Naive thymus-derived CD4-positive, alpha-beta T cell (primary cell): ENCODE data around the gene HDLBP. TPM values are rescaled to one million over a fixed set of nuclear protein-coding genes. Genes with fewer than 3 reads are reported as not detected.

Experiments
- ATAC-seq: fragments of 150-1000 bp; cut with Tn5 transposase; 2 replicates; pipeline ENCODE4 v1.10.0; 2021; ENCODE audit warnings: mild to moderate bottlenecking, moderate library complexity
- CTCF ChIA-PET: fragments of 350-600 bp; sonication (Branson Sonifier 250); formaldehyde crosslinking; loops from one replicate; lab custom pipeline; 2021; ENCODE audit warnings: antibody characterized with exemption; lab: Charles Lee
- POLR2A ChIA-PET: fragments of 350-600 bp; sonication (Branson Sonifier 250); formaldehyde crosslinking; loops from one replicate; lab custom pipeline; 2021; ENCODE audit warnings: antibody characterized with exemption, inconsistent platforms; lab: Charles Lee
- DNase-seq, 9 donors: peaks; one replicate each; pipeline versions ENCODE4 v3.0.0 to v3.0.0-alpha.2; 2020 to 2022; ENCODE audit warnings: mixed read lengths in 1 of 9
- H3K27ac ChIP-seq: one replicate; pipeline ENCODE4 v1.7.0; 2013; ENCODE audit warnings: mild to moderate bottlenecking, low read depth, low read length, moderate library complexity
- H3K27me3 ChIP-seq, 2 donors: one replicate each; pipeline ENCODE4 v1.7.0; 2013; ENCODE audit warnings: low read length in 2 of 2, mild to moderate bottlenecking in 2 of 2, moderate library complexity in 2 of 2; ENCODE audit not compliant: control insufficient read depth in 2 of 2, insufficient read depth in 2 of 2
- H3K36me3 ChIP-seq, 3 experiments: 1 replicate in 2 of 3; 2 replicates in 1 of 3; pipeline ENCODE4 v1.7.0; 2013; ENCODE audit warnings: low read length in 3 of 3, mild to moderate bottlenecking in 3 of 3, moderate library complexity in 1 of 3; ENCODE audit not compliant: insufficient read depth in 3 of 3, control insufficient read depth in 2 of 3
- H3K4me1 ChIP-seq, 2 donors: one replicate each; pipeline ENCODE4 v1.7.0; 2013; ENCODE audit warnings: low read length in 2 of 2, mild to moderate bottlenecking in 2 of 2, moderate library complexity in 1 of 2; ENCODE audit not compliant: control insufficient read depth in 2 of 2, insufficient read depth in 2 of 2
- H3K4me3 ChIP-seq: 2 replicates; pipeline ENCODE4 v1.7.0; 2013; ENCODE audit warnings: mild to moderate bottlenecking, low read length
- H3K9me3 ChIP-seq, 3 experiments: 1 replicate in 2 of 3; 2 replicates in 1 of 3; pipeline ENCODE4 v1.7.0; 2013; ENCODE audit warnings: low read length in 3 of 3; ENCODE audit not compliant: control insufficient read depth in 2 of 3
- H3K27ac Mint-ChIP-seq, 9 donors: one replicate each; pipeline ENCODE4 v1.8.0; 2020 to 2022; ENCODE audit warnings: mixed read lengths in 9 of 9, mild to moderate bottlenecking in 8 of 9, moderate library complexity in 5 of 9, inconsistent platforms in 2 of 9
- H3K27me3 Mint-ChIP-seq, 5 donors: one replicate each; pipeline ENCODE4 v1.8.0; 2021 to 2022; ENCODE audit warnings: mixed read lengths in 5 of 5, mild to moderate bottlenecking in 1 of 5
- H3K36me3 Mint-ChIP-seq, 5 donors: one replicate each; pipeline ENCODE4 v1.8.0; 2020 to 2022; ENCODE audit warnings: mixed read lengths in 5 of 5, mild to moderate bottlenecking in 3 of 5, inconsistent platforms in 1 of 5
- H3K4me1 Mint-ChIP-seq, 7 donors: one replicate each; pipeline ENCODE4 v1.8.0; 2020 to 2022; ENCODE audit warnings: mixed read lengths in 7 of 7, mild to moderate bottlenecking in 3 of 7, inconsistent platforms in 1 of 7
- H3K4me3 Mint-ChIP-seq, 10 donors: one replicate each; pipeline ENCODE4 v1.8.0; 2020 to 2022; ENCODE audit warnings: mild to moderate bottlenecking in 10 of 10, mixed read lengths in 10 of 10, moderate library complexity in 6 of 10, inconsistent platforms in 2 of 10
- H3K9me3 Mint-ChIP-seq, 11 donors: one replicate each; pipeline ENCODE4 v1.8.0; 2020 to 2022; ENCODE audit warnings: mixed read lengths in 11 of 11, mild to moderate bottlenecking in 4 of 11, inconsistent platforms in 1 of 11, moderate library complexity in 1 of 11
- intact Hi-C, 2 donors: fragments of 100-400 bp; cut with micrococcal nuclease; formaldehyde crosslinking; loops; one replicate each; pipeline ENCODE4 v1.15.1; 2023
- polyA plus RNA-seq, 2 donors: library from polyadenylated mRNA; unstranded; fragments of 300-500 nt; fragmentation: Illumina TruSeq; gene quantifications; one replicate each; pipeline ENCODE4 v1.2.3, GENCODE V29; 2021
- total RNA-seq, 6 experiments: library from RNA in 5 of 6; stranded (reverse) in 5 of 6; gene quantifications; 1 replicate in 5 of 6; 2 replicates in 1 of 6; pipeline ENCODE4 v1.2.3 and lab custom pipeline; 2021 to 2026

The HDLBP gene
- total and polyA plus RNA-seq, 7 experiments from 2014 or later: 42.8 to 231 (median 153) TPM

DNA sequence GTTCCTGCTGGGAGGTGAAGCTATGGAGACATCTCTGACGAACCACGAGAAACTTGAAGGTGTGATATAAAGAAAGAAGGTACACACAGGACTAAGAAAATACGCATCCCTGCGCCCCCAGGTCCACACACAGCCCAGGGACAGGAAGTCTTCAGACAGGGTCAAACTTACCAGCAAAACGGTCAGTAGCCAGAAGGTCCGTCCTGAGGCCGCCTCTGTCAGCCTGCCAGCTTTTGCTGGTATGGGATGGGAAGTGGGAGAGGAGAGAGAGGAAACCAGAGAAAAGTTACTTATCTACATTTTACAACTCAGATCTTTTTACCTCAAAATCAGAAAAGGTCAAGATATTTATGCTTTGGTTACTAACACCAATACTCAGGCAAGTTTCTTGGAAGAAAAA lies 47.2 kb downstream of the HDLBP start:
- H3K4me3 ChIP-seq: no peak overlapping the region
- H3K27ac Mint-ChIP-seq: peak overlapping the region in 4 of 9 donors; percentile 11 to 28 (median 15)
- ATAC-seq: no peak
- no peaks in the 10 kb centered on the region for H3K9me3 ChIP-seq
- H3K9me3 Mint-ChIP-seq: no peaks in the 10 kb centered on the region
- no peak overlapping the region for H3K4me3 Mint-ChIP-seq
- intact Hi-C loops: no loop called here
- no peaks in the 10 kb centered on the region for H3K27me3 ChIP-seq
- H3K36me3 Mint-ChIP-seq: peaks cover 0 to 15% (median 7%) of the 10 kb centered on the region in 5 donors
- CTCF ChIA-PET: interaction anchor here (0.6 kb wide), 1 partner anchor 99 kb away, joined by 3 read pairs; no protein-coding TSS in a partner anchor
- peaks cover 0 to 42% (median 8%) of the 10 kb centered on the region in 3 experiments for H3K36me3 ChIP-seq
- no peaks in the 10 kb centered on the region for H3K27me3 Mint-ChIP-seq
- peaks cover 30 to 54% (median 36%) of the 10 kb centered on the region in 7 donors for H3K4me1 Mint-ChIP-seq
- POLR2A ChIA-PET: interaction anchor here (0.6 to 1.7 kb wide), 2 partner anchors 12 to 48 kb away, joined by 3 to 6 read pairs; partner anchors contain the start of genes HDLBP and SEPTIN2
- H3K4me1 ChIP-seq: peaks cover 4 to 13% of the 10 kb centered on the region in 2 donors
- H3K27ac ChIP-seq: no peak overlapping the region
- no peak for DNase-seq

DNA sequence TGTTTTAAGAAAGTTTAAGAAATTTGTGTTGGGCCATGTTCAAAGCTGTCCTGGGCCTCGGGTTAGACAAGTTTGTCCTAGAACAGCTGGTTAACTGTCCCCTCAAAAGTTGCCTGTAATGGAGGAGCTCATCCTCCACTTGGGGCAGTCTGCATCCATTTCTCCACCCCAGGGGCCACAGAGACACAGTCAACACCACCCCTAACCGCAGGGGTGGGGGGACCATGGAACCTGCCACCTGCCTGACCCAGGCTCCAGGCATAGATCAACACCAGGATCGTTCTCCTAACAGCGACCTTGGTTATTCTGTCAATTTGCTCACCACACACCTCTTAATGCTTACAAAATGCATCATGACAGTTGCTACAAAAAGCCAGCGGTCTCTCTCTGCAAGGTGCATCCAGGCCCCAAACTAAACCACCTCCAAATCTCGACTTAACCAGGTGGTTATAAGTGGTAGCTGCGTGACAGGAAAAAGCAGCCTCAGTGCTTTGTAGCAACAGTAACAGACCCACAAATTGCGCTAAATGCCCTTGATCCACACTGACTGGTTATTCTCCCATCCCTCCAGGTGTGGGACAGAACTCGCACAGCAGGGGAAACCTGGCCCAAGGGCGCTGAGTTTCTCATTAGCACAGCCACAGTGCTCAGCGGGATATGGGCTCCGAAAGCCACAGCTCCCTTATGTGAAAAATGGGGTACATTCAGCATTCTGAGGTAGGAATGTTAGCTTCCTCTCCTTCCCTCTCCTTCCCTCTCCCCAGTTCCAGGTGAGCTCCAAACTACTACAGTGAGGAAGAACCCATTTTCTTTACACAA lies 48.0 kb downstream of the HDLBP start:
- intact Hi-C loops: no loop called here
- Mint-ChIP-seq H3K27ac (peak overlapping the region in 4 of 9 donors; percentile 11 to 38 (median 26)), H3K9me3 (no peaks in the 10 kb centered on the region), H3K27me3 (no peaks in the 10 kb centered on the region), H3K4me1 (peaks cover 25 to 54% (median 34%) of the 10 kb centered on the region in 7 donors), H3K36me3 (peaks cover 7 to 24% (median 14%) of the 10 kb centered on the region in 5 donors), H3K4me3 (no peak overlapping the region)
- no peaks in the 10 kb centered on the region for H3K27me3 ChIP-seq
- ATAC-seq (no peak), DNase-seq (no peak)
- CTCF ChIA-PET: no interaction called here
- H3K9me3 ChIP-seq: no peaks in the 10 kb centered on the region
- H3K4me3 ChIP-seq: no peak overlapping the region
- peaks cover 0 to 8% of the 10 kb centered on the region in 2 donors for H3K4me1 ChIP-seq
- POLR2A ChIA-PET: interaction anchor here (1.5 to 1.7 kb wide), 2 partner anchors 47 to 49 kb away, joined by 6 read pairs; partner anchors contain the start of genes HDLBP and SEPTIN2
- H3K36me3 ChIP-seq: peaks cover 6 to 51% (median 10%) of the 10 kb centered on the region in 3 experiments
- no peak overlapping the region for H3K27ac ChIP-seq

DNA sequence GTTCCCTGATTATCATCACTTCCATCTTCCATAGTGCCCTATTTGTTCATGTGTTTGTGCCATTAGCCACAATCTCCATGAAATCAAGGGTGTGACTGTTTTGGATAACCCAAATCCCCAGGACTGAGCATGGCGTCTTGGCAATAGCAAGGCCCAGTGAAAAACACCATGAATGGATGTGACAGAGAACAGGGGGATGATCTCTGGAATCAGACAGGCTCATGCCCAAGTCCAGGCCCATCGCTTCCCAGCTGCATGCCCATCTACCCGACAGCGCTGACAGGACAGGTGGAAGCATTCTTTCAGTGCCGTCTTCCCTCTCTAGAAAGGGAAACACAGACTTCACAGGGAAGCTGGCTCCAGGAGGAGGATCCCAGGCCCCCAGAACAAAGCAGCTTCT lies 50.0 kb downstream of the HDLBP start:
- DNase-seq (no peak), ATAC-seq (no peak)
- Histone ChIP-seq H3K4me3 (no peak overlapping the region), H3K36me3 (peaks cover 7 to 70% (median 19%) of the 10 kb centered on the region in 3 experiments), H3K4me1 (no peaks in the 10 kb centered on the region), H3K9me3 (no peaks in the 10 kb centered on the region), H3K27ac (no peak overlapping the region), H3K27me3 (no peaks in the 10 kb centered on the region)
- ChIA-PET CTCF (no interaction called here), POLR2A (no interaction called here)
- Mint-ChIP-seq H3K4me3 (no peak overlapping the region), H3K9me3 (no peaks in the 10 kb centered on the region), H3K4me1 (peaks cover 15 to 40% (median 23%) of the 10 kb centered on the region in 7 donors), H3K27me3 (no peaks in the 10 kb centered on the region), H3K27ac (no peak overlapping the region), H3K36me3 (peaks cover 12 to 38% (median 25%) of the 10 kb centered on the region in 5 donors)
- intact Hi-C loops: no loop called here

DNA sequence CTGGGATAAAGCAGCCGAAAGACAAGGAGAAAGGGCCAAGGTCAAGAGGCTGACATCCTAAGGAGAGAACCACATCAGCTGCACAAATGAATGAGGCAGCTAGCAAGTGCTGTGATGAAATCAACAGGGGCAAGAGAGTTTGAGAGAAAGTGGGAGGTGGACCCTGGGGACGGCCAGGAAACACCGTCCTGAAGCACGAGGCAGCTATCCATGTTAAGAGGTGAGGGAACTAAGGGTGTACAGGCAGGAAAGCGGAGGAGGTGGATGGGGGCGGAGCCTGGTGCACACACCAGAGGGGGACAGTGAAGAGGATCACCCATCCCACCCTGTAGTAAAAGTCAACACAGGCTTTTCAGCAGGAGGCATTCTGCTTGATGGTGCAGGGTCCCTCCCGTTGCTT lies 52.4 kb downstream of the HDLBP start:
- no peak for ATAC-seq
- Histone ChIP-seq H3K36me3 (peaks cover 13 to 78% (median 19%) of the 10 kb centered on the region in 3 experiments), H3K27ac (no peak overlapping the region), H3K27me3 (no peaks in the 10 kb centered on the region), H3K4me3 (no peak overlapping the region), H3K4me1 (no peaks in the 10 kb centered on the region), H3K9me3 (no peaks in the 10 kb centered on the region)
- Mint-ChIP-seq H3K27me3 (no peaks in the 10 kb centered on the region), H3K9me3 (no peaks in the 10 kb centered on the region), H3K36me3 (peaks cover 14 to 43% (median 33%) of the 10 kb centered on the region in 5 donors), H3K4me3 (peak overlapping the region in 1 of 10 donors; percentile 32), H3K27ac (peak overlapping the region in 1 of 9 donors; percentile 54), H3K4me1 (peaks cover 4 to 20% (median 9%) of the 10 kb centered on the region in 7 donors)
- POLR2A ChIA-PET: no interaction called here
- intact Hi-C loops: no loop called here
- CTCF ChIA-PET: no interaction called here
- no peak for DNase-seq

DNA sequence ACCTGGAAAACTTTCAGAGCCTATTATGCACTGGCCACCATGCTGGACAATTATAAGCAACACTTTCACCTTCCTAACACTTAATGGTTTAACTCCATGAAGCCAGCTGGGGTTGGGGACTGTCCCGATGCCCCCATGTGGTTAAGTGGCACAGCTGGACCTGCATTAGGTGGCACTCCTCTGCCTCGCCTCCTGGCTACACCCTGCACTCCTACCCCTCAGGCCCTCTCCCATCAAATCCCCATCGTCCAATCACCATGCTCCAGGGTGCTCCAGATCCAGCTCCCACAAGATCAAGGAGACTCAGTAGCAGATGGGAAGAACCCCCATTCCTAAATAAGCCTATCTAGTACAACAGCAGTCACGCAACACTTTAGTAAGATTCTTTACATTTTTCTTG lies 53.8 kb downstream of the HDLBP start:
- Histone ChIP-seq H3K27me3 (no peaks in the 10 kb centered on the region), H3K9me3 (no peaks in the 10 kb centered on the region), H3K4me3 (no peak overlapping the region), H3K27ac (no peak overlapping the region), H3K36me3 (peaks cover 13 to 74% (median 19%) of the 10 kb centered on the region in 3 experiments), H3K4me1 (no peaks in the 10 kb centered on the region)
- ChIA-PET CTCF (interaction anchor here (0.6 to 0.9 kb wide), 3 partner anchors 16 to 184 kb away, joined by 3 to 4 read pairs (median 3); no protein-coding TSS in a partner anchor), POLR2A (no interaction called here)
- Mint-ChIP-seq H3K9me3 (no peaks in the 10 kb centered on the region), H3K36me3 (peaks cover 18 to 48% (median 32%) of the 10 kb centered on the region in 5 donors), H3K27ac (peak overlapping the region in 3 of 9 donors; percentile 41 to 59 (median 56)), H3K27me3 (no peaks in the 10 kb centered on the region), H3K4me1 (peaks cover 0 to 13% (median 6%) of the 10 kb centered on the region in 7 donors), H3K4me3 (no peak overlapping the region)
- DNase-seq: no peak
- no peak for ATAC-seq
- intact Hi-C loops: no loop called here

DNA sequence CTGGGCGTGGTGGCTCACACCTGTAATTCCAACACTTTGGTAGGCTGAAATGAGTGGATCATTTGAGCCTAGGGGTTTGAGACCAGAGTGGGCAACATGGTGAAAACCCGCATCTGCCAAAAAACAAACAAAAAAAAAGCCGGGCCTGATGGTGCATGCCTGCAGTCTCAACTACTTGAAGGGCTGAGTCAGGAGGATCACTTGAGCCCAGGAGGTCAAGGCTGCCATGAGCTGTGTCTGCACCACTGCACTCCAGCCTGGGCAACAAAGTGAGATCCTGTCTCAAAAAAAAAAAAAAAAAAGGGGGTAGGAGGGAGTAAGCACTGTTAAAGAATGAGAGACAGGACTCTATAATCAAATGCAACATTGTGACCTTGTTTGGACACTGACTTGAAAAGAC lies 54.6 kb downstream of the HDLBP start:
- no peak for ATAC-seq
- no peak for DNase-seq
- no peaks in the 10 kb centered on the region for H3K9me3 ChIP-seq
- no peaks in the 10 kb centered on the region for H3K4me1 ChIP-seq
- POLR2A ChIA-PET: no interaction called here
- CTCF ChIA-PET: no interaction called here
- Mint-ChIP-seq H3K9me3 (no peaks in the 10 kb centered on the region), H3K36me3 (peaks cover 24 to 53% (median 36%) of the 10 kb centered on the region in 5 donors), H3K27ac (peak overlapping the region in 1 of 9 donors; percentile 11), H3K4me1 (peaks cover 0 to 13% (median 6%) of the 10 kb centered on the region in 7 donors), H3K27me3 (no peaks in the 10 kb centered on the region), H3K4me3 (no peak overlapping the region)
- H3K27me3 ChIP-seq: no peaks in the 10 kb centered on the region
- peaks cover 13 to 75% (median 19%) of the 10 kb centered on the region in 3 experiments for H3K36me3 ChIP-seq
- no peak overlapping the region for H3K27ac ChIP-seq
- H3K4me3 ChIP-seq: no peak overlapping the region
- intact Hi-C loops: no loop called here
